GM21619 (cell line): ENCODE results near the gene LMO7.
A peak's percentile ranks its signal among the peaks of the same experiment; 100 is the strongest.
"Not testable (repeated sequence)": the region's sequence is repeated elsewhere in the genome, so short reads cannot be mapped to it uniquely, and the experiment has no call there.

Experiments used
- ATAC-seq: cut with Tn5 transposase; IDR thresholded peaks from one replicate; pipeline ENCODE4 v1.9.1; 2021; ENCODE audit not compliant: unreplicated experiment

LMO7 gene

GRCh38 chr13:75647126-75647784 is 11.1 kb downstream of the LMO7 start:
- peak; percentile 84 for ATAC-seq

- ATAC-seq = no peak
Observed at GRCh38 chr13:75648446-75648845, 12.3 kb downstream of the LMO7 start.

- no peak for ATAC-seq
Observed at GRCh38 chr13:75651013-75651412, 14.9 kb downstream of the LMO7 start.

DNA sequence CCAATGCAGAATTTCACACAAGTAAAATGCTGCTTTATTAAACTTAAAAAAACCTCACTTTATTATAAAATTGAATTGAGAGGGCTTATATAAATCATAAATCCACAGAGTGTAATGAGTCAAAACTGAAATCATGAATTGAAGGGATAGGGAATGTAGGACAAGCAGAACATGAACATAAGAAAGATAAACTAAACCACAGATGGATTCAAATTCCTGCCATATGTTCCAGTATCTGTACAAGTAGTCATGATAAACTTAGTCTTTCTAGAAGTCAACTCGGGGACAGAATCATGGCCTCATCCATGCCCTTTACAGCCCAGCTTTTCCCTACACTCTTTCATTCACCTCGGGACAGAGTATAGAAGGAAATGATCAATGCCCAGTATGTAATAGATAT is 16.6 kb downstream of the LMO7 start:
- ATAC-seq = no peak

DNA sequence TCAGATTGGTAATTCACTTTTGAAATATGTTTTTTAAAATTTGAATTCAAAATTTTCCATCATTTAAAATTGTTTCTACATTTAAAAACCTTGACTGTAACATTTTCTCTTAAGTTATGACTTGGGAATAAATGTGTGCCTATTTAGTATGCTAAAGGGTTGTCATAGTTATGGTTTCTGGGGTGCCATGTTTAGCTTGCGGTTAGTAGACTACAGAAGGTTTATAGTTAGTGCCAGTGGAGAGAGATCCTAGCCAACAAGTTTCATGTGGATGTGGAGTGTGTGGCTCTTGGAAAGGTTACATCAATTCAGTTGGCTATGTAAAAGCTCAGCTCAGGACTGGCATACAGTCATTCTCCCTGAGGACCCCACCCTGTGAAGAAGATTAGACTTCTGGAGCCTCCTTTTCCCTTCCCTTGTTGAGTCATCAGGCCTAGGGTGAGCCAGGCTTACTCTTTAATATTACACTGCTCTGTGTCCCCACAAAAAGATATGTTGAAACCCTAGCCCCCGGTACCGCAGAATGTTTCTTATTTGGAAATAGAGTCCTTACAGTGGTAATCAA is 20.4 kb downstream of the LMO7 start:
- ATAC-seq = no peak

DNA sequence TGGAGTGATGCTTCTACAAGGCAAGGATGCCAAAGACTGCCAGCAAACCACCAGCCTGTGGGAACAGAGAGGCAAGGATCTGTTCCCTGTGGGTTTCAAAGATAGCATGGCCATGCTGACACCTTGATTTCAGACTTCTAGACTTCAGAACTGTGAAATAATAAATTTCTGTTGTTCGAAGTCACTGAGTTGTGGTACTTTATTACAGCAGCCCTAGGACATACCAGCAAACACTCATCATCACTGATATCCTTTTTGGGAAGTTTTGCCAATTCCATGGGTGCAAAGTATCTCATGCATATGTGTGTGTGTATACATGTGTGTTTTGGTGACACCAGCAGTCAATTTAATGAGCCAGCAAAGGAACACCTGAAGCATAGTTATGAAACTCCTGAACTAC is 21.0 kb downstream of the LMO7 start:
- ATAC-seq = no peak

DNA sequence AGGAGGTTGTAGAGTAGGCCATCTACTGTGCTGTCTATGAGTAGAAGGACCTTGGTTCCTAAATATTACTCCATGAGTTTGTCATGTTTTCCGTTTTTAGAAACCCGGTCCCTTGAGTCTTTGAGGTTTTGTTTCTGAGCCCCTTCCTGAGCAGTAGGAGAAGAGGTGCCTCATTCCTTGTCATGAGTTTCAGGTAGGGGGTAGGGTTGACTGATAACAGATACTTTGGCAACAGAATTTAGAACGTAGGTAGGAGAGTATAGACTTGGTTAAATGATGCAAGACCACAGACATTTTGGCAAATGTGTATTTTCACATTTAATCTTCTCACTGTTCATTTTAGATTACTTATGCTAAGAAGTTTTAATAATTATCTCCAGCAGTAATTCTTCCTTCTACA is 24.6 kb downstream of the LMO7 start:
- ATAC-seq = peak; percentile 43

- ATAC-seq = no peak
Observed at GRCh38 chr13:75661443-75661842, 25.3 kb downstream of the LMO7 start.

DNA sequence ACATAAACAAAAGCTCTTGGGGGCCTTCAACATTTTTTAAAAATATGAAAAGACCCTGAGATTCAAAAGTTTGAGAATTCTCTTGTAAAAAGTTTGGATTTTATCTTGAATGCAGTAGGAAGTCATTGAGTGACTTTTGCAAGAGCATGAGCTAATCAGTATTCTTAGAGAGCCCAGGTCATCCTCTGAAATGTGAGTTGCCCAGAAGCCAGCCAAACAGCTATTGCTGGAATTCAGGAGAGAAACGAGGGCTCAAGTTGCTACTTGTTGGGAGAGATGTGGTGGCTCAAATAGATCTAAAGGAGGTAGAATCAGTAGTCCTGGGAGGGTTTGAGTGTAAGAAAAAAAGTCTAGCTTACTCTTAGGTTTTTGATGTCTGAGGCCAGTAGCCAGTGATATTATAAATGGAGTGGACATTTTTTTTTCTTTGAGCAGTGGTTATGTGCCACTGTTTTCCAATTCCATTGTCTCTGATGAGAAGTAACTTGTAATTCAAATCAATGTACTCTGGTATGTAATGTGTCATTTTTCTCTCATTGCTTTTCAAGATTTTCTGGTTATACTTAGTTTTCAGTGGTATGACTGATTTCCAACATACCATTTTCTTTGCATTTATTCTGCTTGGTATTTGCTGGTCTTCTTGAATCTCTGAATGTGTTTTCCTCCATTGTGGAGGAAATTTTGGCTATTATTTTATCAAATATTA is 30.7 kb downstream of the LMO7 start:
- ATAC-seq = no peak

- ATAC-seq = no peak
Observed at GRCh38 chr13:75669706-75670105, 33.6 kb downstream of the LMO7 start.

DNA sequence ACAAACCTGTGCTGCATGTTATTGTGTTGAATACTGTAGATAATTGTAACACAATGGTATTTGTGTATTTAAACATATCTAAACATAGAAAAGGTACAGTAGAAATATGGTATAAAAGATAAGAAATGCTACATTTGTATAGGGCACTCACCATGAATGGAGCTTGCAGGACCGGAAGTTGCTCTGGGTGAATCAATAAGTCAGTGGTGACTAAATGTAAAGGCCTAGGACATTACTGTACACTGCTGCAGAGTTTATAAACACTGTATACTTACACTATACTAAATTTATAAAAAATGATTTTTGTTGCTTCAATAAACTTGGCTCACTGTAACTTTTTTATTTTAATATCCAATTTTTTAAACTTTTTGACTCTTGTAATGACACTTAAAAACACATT is 34.4 kb downstream of the LMO7 start:
- no peak for ATAC-seq

GRCh38 chr13:75675421-75675820 is 39.3 kb downstream of the LMO7 start:
- no peak for ATAC-seq

DNA sequence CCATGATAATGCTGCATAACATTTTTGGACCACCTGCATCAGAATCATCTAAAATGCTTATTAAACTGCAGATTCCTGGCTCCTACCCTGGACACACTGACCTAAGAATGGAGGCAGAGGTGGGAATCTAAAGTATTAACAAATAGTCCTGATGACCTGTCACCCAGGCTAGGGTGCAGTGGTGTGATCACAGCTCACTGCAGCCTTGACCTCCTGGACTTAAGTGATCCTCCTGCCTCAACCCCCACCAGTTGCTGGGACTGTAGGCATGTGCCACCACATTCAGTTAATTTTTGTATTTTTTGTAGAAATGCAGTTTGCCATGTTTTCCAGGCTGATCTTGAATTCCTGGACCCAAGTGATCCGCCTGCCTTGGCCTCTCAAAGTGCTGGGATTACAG is 43.3 kb downstream of the LMO7 start:
- no peak for ATAC-seq

GRCh38 chr13:75680251-75680650 is 44.1 kb downstream of the LMO7 start:
- ATAC-seq = not testable (repeated sequence)

DNA sequence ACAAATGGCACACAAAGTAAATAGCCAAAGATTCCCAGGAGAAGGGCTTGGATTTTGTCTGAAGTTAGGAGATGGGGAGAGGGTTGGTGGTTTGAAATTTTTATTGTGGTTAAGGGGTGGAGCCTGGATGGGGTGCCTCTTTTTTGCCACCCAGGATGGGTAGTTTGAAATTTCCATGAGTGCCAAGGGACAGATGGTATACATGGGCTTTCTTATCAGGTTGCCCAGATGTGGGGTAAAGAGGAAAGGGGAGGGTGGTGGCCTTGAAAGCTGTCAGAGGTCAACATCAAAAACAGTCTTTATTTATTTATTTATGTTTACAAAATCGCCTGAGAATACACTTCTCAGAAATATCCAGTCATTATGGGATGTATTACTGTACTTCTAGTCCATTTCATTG is 46.2 kb downstream of the LMO7 start:
- ATAC-seq = no peak

DNA sequence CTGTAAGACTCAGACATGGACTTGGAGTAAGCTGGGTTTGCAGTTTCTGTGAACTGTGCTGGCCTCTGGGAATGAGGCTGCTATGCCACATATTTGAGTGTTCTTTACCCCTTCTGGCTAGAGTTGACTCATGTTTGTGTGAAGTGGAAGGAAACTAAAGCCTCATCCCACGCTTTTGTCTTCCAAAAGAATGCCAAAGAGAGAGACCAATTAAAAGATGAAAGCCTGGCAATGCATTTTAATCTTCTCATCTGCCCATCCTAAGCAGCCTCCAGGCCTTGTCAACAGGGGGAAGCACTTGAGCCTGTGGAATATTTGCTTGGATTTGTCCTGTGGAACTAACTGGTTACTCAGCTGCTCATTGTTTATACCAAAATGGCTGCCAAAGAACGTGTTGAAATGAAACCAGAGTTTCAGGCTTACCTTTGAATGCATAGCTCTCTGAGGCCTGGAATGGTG is 49.1 kb downstream of the LMO7 start:
- no peak for ATAC-seq

GRCh38 chr13:75687150-75687763 is 51.1 kb downstream of the LMO7 start:
- ATAC-seq = no peak

DNA sequence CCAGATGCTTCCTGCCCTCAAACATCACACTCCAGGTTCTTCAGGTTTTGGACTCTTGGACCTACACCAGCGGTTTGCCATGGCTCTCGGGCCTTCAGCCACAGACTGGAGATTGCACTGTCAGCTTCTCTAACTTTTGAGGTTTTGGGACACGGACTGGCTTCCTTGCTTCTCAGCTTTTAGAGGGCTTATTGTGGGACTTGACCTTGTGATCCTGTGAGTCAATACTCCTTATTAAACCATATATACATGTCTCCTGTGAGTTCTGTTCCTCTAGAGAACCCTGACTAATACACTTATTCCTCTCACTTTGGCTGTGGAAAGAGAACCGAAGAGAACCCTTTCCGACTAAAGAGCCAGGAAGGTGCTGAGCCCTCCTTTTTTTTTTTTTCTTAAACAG is 53.6 kb downstream of the LMO7 start:
- ATAC-seq = no peak

DNA sequence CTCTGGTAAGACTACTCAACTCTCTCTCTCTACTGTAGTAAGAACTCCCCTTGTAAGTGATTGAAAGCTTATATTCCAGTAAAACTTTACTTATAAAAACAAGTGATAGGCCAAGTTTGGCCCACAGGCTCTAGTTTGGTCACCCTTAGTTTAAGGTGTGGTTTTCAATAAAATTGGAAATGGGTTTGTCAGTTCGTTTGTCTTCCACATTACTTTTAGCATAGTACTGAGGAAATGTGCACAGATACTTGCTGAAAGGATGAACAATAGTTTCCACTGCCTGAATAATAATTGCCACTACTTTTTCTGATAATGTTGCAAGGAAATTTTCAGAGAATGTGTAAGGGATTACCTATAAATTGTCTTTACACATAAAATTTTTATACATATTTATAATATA is 54.5 kb downstream of the LMO7 start:
- ATAC-seq = no peak

- no peak for ATAC-seq
Observed at GRCh38 chr13:75691183-75691582, 55.1 kb downstream of the LMO7 start.

DNA sequence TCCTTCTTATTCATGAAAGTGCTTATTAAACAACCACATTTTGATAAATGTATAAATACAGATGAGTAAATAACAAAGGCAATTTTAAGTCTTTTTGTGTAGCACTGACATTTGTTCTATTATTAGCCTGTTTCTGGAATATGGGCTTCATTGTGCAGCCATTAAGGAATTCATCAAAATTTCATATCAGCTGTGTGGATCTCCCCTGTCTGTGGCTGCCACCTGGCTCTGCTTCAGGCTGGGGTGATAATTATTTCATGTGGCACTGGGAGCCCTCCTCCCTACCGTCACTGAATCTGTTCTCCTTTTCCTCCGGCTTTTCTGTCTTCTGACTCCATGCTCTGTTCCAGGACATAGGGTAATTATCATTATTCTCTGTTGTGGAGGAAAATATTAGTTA is 57.1 kb downstream of the LMO7 start:
- ATAC-seq = no peak

DNA sequence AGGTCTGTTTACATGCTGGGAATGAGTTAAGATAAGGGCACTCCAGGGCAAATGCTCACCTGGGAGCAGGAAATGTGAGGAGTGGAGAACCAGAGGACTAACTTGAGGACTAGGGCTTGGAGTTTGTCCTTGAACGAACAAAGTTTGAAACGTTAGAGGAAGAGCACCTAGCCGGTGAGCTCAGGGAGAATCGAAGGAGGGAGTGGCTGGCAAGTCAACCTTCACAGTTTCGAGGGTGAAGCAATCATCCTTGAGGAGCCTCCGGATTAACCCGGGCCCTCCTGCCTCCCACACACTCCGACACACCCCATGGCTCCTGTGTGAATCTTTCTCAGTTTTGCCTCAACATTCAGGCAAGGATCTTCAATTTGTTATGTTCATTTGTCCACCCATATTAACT is 58.6 kb downstream of the LMO7 start:
- no peak for ATAC-seq
